GM21528 (cell line): Measurements from ENCODE around the gene CALML5.

Source experiments
- ATAC-seq: cut with Tn5 transposase; IDR thresholded peaks from one replicate; pipeline ENCODE4 v1.9.1; 2021; ENCODE audit warnings: mild to moderate bottlenecking, moderate library complexity; ENCODE audit not compliant: unreplicated experiment, low FRiP score

Gene CALML5

GRCh38 chr10:5534051-5534821 lies 34.9 kb upstream of the CALML5 start:
- no peak for ATAC-seq

DNA sequence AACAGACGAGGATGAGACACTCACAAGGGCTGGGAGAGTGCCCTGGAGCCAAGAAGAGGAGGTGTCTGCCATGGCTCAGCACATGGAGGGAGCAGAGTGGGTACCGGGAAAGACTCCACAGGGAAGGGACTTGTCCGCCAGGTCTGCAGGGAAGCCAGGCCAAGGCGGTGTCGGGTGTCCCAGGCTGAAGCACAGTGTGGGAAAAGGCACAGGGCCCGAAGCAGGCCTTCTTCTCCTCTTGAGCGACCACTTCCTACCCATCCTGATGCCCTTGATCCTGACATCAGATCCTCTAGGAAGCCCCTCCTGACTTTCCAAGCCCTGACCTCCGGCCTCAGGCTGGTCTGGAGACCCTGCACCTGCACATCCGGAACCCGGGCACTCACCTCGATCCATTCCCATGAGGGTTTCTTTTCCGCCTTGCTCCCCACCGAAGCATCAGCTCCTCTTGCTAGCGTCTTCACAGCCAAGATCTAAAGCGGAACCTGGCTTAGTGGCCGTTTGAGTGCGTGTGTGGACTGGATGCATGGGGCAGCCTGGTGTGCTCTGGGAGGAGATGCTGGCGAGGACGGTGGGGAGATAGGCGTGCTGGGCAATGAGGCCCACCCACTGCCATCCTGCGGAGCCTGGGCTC lies 33.8 kb upstream of the CALML5 start:
- ATAC-seq: no peak

GRCh38 chr10:5532618-5533097 lies 33.3 kb upstream of the CALML5 start:
- ATAC-seq: no peak

DNA sequence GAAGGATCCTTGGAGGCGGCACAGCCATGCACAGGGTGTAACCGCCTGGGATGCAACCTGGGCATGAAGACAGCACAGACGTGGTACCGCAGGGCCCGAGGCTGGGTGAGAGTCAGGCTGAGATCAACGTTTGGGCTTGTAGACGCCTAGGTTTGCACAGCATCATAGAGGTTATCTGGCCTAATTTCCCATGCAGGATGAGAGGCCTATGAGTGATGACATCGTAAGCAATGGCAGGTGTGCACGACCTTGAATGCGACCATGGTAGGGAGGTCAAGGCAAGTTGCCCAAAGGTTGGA lies 32.9 kb upstream of the CALML5 start:
- no peak for ATAC-seq

- no peak for ATAC-seq
These were observed 32.4 kb upstream of the CALML5 start for GRCh38 chr10:5531558-5532306.

DNA sequence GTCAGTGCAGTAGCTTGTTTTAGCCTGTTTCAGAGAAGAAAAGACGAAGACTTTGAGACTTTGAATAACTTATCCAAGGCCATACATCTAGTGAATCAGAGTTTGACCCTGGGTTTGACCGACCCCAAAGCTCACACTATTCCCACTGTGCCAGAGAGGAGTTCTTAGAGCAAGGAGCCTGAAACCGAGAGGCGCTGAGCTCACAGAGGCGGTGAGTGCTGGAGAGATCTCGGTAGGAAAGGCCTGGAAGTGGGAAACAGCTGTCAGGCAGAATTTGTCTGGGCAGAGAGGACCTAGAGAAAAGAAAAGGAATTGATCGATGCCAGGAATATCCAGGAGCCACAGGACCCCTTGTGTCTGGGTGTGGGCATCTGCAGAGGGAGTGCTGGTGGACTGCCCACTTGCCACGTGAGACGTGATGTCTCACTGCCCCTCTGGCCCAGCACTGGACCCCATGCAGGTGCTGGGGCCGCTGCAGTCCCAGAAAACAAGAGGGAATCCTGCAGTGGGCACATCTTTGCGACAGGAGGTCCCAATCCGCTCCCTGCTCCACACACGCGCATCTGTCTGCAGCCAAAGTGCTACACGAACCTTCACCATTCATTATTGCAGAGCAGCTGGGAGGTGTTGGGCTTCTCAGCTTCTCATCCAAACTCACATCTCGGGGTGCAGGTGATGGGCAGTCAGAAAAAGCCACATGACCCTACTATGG lies 31.6 kb upstream of the CALML5 start:
- no peak for ATAC-seq

DNA sequence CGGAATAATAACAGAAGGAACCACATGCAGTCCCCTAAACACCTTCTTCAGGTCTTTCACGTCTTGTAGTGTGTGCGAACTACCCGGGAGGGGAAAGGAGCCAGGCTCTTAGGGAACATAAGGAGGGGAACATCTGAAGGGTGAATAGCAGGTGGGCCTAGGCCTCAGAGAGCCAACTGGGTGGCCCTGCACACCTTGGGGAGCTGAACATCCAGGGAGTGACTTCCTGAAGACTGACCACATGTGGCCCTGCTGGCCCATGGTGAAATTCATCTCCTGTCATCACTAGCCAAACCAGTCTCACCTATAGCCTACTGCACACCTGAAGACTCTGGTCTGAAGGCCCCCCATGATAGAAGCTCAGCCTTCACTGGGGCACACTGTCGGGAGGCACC lies 31.0 kb upstream of the CALML5 start:
- ATAC-seq: no peak

GRCh38 chr10:5529702-5530411 lies 30.5 kb upstream of the CALML5 start:
- ATAC-seq: no peak

GRCh38 chr10:5528989-5529701 lies 29.8 kb upstream of the CALML5 start:
- no peak for ATAC-seq

DNA sequence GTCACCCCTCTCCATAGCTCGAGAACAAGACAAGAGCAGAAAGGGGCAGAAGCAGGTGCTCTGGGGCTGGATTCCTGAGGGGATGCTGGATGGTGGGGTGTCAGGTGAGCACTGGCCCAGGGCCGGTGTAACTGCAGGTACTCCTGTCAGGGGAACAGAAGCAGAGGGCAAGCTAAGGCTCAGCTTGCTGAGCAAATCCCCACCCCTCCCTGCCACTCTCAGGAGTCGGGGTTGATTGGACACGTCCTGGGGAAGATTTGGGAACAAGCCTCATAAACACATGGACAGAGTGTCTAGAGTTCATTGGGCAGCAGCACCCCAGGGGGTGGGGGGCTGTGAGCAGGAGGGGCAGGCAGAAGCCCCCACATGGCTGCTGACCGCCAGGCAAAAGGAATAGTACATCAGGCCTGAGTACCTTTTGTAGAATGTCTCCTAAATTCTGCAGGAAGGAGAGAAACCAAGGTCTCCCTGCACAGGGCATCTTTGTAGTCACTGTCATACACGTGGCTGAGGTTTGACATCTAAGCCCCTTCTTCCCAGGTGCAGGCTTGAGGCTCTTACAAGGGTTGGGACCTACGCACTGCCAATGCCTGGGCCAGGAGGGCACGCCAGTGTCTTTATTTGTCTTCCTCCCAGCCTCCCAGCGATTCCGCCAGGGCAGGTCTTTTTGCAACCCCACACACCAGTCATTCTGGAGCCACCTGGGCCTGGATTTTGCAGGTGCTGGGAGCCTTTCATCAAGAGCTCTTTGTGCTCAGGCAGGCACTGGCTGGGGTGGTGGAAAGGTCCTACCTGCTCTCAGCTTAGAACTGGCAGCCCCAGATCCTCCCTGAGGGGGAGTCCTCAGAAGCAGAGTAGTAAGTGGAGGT lies 28.2 kb upstream of the CALML5 start:
- no peak for ATAC-seq

DNA sequence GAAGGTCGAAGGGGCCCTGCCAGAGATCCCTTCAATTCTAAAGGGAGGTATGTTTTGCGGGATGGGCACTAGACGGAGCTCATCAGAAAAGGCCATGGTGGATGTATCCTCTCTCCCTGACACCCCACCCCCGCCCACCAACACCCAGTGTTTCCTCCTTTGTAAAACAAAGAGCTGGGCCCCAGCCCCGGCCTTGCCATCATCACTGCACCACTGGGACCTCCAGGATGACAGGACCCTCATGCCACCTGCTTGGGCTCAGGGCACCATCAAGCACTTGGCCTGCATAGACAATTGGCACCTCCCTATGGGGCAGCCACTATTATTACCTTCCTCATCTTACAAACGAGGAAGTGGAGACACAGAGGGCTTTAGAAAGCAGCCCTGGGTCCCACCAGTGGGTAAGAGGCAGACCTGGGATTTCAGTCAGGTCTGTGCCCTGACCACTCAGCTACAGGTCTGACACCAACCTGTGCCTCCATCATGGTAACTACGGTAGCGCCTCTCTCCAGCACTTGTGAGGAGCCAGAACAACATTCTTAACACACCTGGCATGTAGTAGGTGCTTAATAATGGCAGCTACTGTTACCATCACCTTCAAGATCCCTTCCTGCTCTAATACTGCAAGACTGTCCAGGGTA lies 27.4 kb upstream of the CALML5 start:
- no peak for ATAC-seq

GRCh38 chr10:5525561-5526341 lies 26.4 kb upstream of the CALML5 start:
- ATAC-seq: no peak

- no peak for ATAC-seq
These were observed 25.5 kb upstream of the CALML5 start, which contains the start of gene CALML3 for GRCh38 chr10:5524641-5525560. Gene CALML3, plus strand, starts transcription at chr10:5524961. Its CDS starts 125 bp downstream, at chr10:5525086.

DNA sequence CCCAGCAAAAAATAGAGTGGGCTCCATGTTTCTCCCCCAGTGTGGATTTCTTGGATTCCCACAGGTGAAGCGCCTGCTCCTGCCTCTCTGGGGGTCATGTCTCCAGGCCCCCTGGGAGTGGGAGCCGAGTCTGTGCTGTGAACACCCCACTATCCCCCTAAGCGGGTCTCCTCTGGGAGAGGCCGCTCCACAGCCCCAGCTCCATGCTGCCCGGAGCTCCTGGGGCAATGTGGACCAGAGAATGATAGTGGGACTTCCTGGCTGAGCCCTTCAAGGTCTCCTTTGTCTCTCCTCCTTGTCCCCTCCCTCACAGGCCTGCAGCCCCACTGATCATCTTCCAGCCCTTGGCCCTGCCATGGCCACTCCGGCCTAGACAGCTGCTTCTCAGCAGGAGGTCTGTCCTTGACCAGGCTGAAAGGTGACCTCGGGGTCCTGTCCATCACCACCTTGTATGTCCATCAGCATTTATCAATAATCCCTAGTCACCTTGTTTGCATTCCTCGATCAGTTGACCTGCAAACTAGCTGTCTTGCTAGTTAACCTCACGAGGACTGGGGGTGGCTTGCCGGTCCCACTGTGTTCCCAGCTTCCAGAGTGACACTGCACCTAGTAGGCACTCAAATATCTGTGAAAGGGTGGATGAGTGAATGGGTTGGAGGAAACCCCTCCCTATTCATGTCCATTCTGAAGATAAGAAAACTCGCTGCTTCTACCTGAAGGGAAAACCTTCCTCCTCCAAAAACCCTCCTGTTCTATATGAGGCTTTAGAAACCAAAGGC lies 24.6 kb upstream of the CALML5 start:
- no peak for ATAC-seq

- no peak for ATAC-seq
These were observed 23.7 kb upstream of the CALML5 start for GRCh38 chr10:5522913-5523560.
